ENCODE data around the gene MKI67. TPM values are rescaled to one million over a fixed set of nuclear protein-coding genes. Genes with fewer than 3 reads are reported as not detected.
A peak's percentile ranks its signal among the peaks of the same experiment; 100 is the strongest.
"Not testable (repeated sequence)": the region's sequence is repeated elsewhere in the genome, so short reads cannot be mapped to it uniquely, and the experiment has no call there.

MKI67 gene
- total and polyA plus RNA-seq, 9 donors: 14.4 to 52.3 (median 38.2) TPM

GRCh38 chr10:128150045-128150493 lies 23.8 kb upstream of the MKI67 start:
- H3K36me3 ChIP-seq (ENCODE audit: control insufficient read depth, insufficient read depth, low read length): no peaks in the 10 kb centered on the region
- H3K4me3 ChIP-seq (ENCODE audit: low read length): peak overlapping the region; percentile 51
- WGBS (ENCODE audit: insufficient coverage): under 1% methylated on average over 48 of the region's 53 CpGs
- peaks cover 26% of the 10 kb centered on the region for H3K27me3 ChIP-seq (ENCODE audit: control insufficient read depth, insufficient read depth, low read length)
- DNase-seq: peak; percentile 77
- peaks cover 4% of the 10 kb centered on the region for H3K4me1 ChIP-seq (ENCODE audit: control insufficient read depth, insufficient read depth, low read length)
- H3K9me3 ChIP-seq (replicated peaks; ENCODE audit: control insufficient read depth, low read depth, low read length): no peaks in the 10 kb centered on the region
- H3K27ac ChIP-seq (ENCODE audit: low read length): no peak overlapping the region

GRCh38 chr10:128149267-128150014 lies 23.2 kb upstream of the MKI67 start:
- Histone ChIP-seq H3K27ac (ENCODE audit: low read length) (no peak overlapping the region), H3K4me3 (ENCODE audit: low read length) (no peak overlapping the region), H3K36me3 (ENCODE audit: control insufficient read depth, insufficient read depth, low read length) (no peaks in the 10 kb centered on the region), H3K4me1 (ENCODE audit: control insufficient read depth, insufficient read depth, low read length) (peaks cover 4% of the 10 kb centered on the region), H3K27me3 (ENCODE audit: control insufficient read depth, insufficient read depth, low read length) (peaks cover 24% of the 10 kb centered on the region), H3K9me3 (replicated peaks; ENCODE audit: control insufficient read depth, low read depth, low read length) (no peaks in the 10 kb centered on the region)
- DNase-seq: no peak
- 38% methylated on average over 42 of the region's 61 CpGs for WGBS (ENCODE audit: insufficient coverage)

- H3K4me3 ChIP-seq (ENCODE audit: low read length): no peak overlapping the region
- peaks cover 4% of the 10 kb centered on the region for H3K4me1 ChIP-seq (ENCODE audit: control insufficient read depth, insufficient read depth, low read length)
- H3K27ac ChIP-seq (ENCODE audit: low read length): no peak overlapping the region
- no CpG with 5 or more reads among the region's 2 CpGs for WGBS (ENCODE audit: insufficient coverage)
- no peaks in the 10 kb centered on the region for H3K36me3 ChIP-seq (ENCODE audit: control insufficient read depth, insufficient read depth, low read length)
- H3K27me3 ChIP-seq (ENCODE audit: control insufficient read depth, insufficient read depth, low read length): peaks cover 17% of the 10 kb centered on the region
- no peaks in the 10 kb centered on the region for H3K9me3 ChIP-seq (replicated peaks; ENCODE audit: control insufficient read depth, low read depth, low read length)
- peak; percentile 76 for DNase-seq
Measured at GRCh38 chr10:128147669-128148068, 21.4 kb upstream of the MKI67 start.

- Histone ChIP-seq H3K36me3 (ENCODE audit: control insufficient read depth, insufficient read depth, low read length) (no peaks in the 10 kb centered on the region), H3K4me3 (ENCODE audit: low read length) (no peak overlapping the region), H3K9me3 (replicated peaks; ENCODE audit: control insufficient read depth, low read depth, low read length) (no peaks in the 10 kb centered on the region), H3K27me3 (ENCODE audit: control insufficient read depth, insufficient read depth, low read length) (peaks cover 17% of the 10 kb centered on the region), H3K27ac (ENCODE audit: low read length) (no peak overlapping the region), H3K4me1 (ENCODE audit: control insufficient read depth, insufficient read depth, low read length) (peaks cover 4% of the 10 kb centered on the region)
- no peak for DNase-seq
- WGBS (ENCODE audit: insufficient coverage): 50% methylated on average over 2 of the region's 4 CpGs
Measured at GRCh38 chr10:128147064-128147463, 20.8 kb upstream of the MKI67 start.

GRCh38 chr10:128144547-128144946 lies 18.3 kb upstream of the MKI67 start:
- 60% methylated on average over 1 of the region's 1 CpG for WGBS (ENCODE audit: insufficient coverage)
- Histone ChIP-seq H3K9me3 (replicated peaks; ENCODE audit: control insufficient read depth, low read depth, low read length) (no peaks in the 10 kb centered on the region), H3K36me3 (ENCODE audit: control insufficient read depth, insufficient read depth, low read length) (no peaks in the 10 kb centered on the region), H3K27ac (ENCODE audit: low read length) (no peak overlapping the region), H3K4me3 (ENCODE audit: low read length) (no peak overlapping the region), H3K27me3 (ENCODE audit: control insufficient read depth, insufficient read depth, low read length) (peaks cover 14% of the 10 kb centered on the region), H3K4me1 (ENCODE audit: control insufficient read depth, insufficient read depth, low read length) (no peaks in the 10 kb centered on the region)
- DNase-seq: no peak

- H3K27me3 ChIP-seq (ENCODE audit: control insufficient read depth, insufficient read depth, low read length): peaks cover 8% of the 10 kb centered on the region
- H3K9me3 ChIP-seq (replicated peaks; ENCODE audit: control insufficient read depth, low read depth, low read length): no peaks in the 10 kb centered on the region
- no peaks in the 10 kb centered on the region for H3K4me1 ChIP-seq (ENCODE audit: control insufficient read depth, insufficient read depth, low read length)
- DNase-seq: no peak
- WGBS (ENCODE audit: insufficient coverage): no CpG with 5 or more reads among the region's 2 CpGs
- no peak overlapping the region for H3K4me3 ChIP-seq (ENCODE audit: low read length)
- H3K36me3 ChIP-seq (ENCODE audit: control insufficient read depth, insufficient read depth, low read length): no peaks in the 10 kb centered on the region
- no peak overlapping the region for H3K27ac ChIP-seq (ENCODE audit: low read length)
Measured at GRCh38 chr10:128143531-128143930, 17.3 kb upstream of the MKI67 start.

GRCh38 chr10:128140425-128140824 lies 14.2 kb upstream of the MKI67 start:
- no peaks in the 10 kb centered on the region for H3K4me1 ChIP-seq (ENCODE audit: control insufficient read depth, insufficient read depth, low read length)
- peaks cover 3% of the 10 kb centered on the region for H3K27me3 ChIP-seq (ENCODE audit: control insufficient read depth, insufficient read depth, low read length)
- H3K4me3 ChIP-seq (ENCODE audit: low read length): no peak overlapping the region
- DNase-seq: no peak
- H3K36me3 ChIP-seq (ENCODE audit: control insufficient read depth, insufficient read depth, low read length): no peaks in the 10 kb centered on the region
- 56% methylated on average over 3 of the region's 3 CpGs for WGBS (ENCODE audit: insufficient coverage)
- no peaks in the 10 kb centered on the region for H3K9me3 ChIP-seq (replicated peaks; ENCODE audit: control insufficient read depth, low read depth, low read length)
- H3K27ac ChIP-seq (ENCODE audit: low read length): no peak overlapping the region

- not testable (repeated sequence) for DNase-seq; H3K27me3 ChIP-seq (ENCODE audit: control insufficient read depth, insufficient read depth, low read length)
Measured at GRCh38 chr10:128138429-128138828, 12.2 kb upstream of the MKI67 start.

GRCh38 chr10:128137877-128138276 lies 11.7 kb upstream of the MKI67 start:
- peaks cover 6% of the 10 kb centered on the region for H3K27me3 ChIP-seq (ENCODE audit: control insufficient read depth, insufficient read depth, low read length)
- no peaks in the 10 kb centered on the region for H3K36me3 ChIP-seq (ENCODE audit: control insufficient read depth, insufficient read depth, low read length)
- no peak overlapping the region for H3K4me3 ChIP-seq (ENCODE audit: low read length)
- no peaks in the 10 kb centered on the region for H3K4me1 ChIP-seq (ENCODE audit: control insufficient read depth, insufficient read depth, low read length)
- DNase-seq: no peak
- no peak overlapping the region for H3K27ac ChIP-seq (ENCODE audit: low read length)
- no peaks in the 10 kb centered on the region for H3K9me3 ChIP-seq (replicated peaks; ENCODE audit: control insufficient read depth, low read depth, low read length)
- no CpG with 5 or more reads among the region's 1 CpG for WGBS (ENCODE audit: insufficient coverage)

More at GRCh38 chr10:128138429-128138828, 12.2 kb upstream of the MKI67 start:
- not testable (repeated sequence) for H3K27ac ChIP-seq (ENCODE audit: low read length); H3K4me1 ChIP-seq (ENCODE audit: control insufficient read depth, insufficient read depth, low read length); H3K9me3 ChIP-seq (replicated peaks; ENCODE audit: control insufficient read depth, low read depth, low read length); H3K4me3 ChIP-seq (ENCODE audit: low read length); H3K36me3 ChIP-seq (ENCODE audit: control insufficient read depth, insufficient read depth, low read length)
- 100% methylated on average over 4 of the region's 11 CpGs for WGBS (ENCODE audit: insufficient coverage)

GRCh38 chr10:128130051-128130450 lies 3.8 kb upstream of the MKI67 start:
- DNase-seq: no peak
- H3K4me3 ChIP-seq (ENCODE audit: low read length): no peak overlapping the region
- H3K9me3 ChIP-seq (replicated peaks; ENCODE audit: control insufficient read depth, low read depth, low read length): no peaks in the 10 kb centered on the region
- 89% methylated on average over 1 of the region's 1 CpG for WGBS (ENCODE audit: insufficient coverage)
- peaks cover 13% of the 10 kb centered on the region for H3K4me1 ChIP-seq (ENCODE audit: control insufficient read depth, insufficient read depth, low read length)
- H3K27me3 ChIP-seq (ENCODE audit: control insufficient read depth, insufficient read depth, low read length): peaks cover 14% of the 10 kb centered on the region
- H3K36me3 ChIP-seq (ENCODE audit: control insufficient read depth, insufficient read depth, low read length): no peaks in the 10 kb centered on the region
- H3K27ac ChIP-seq (ENCODE audit: low read length): no peak overlapping the region
